Endometrial microvascular endothelial cells (primary cell): Measurements from ENCODE around the gene ARHGAP18. TPM values are rescaled to one million over a fixed set of nuclear protein-coding genes. Genes with fewer than 3 reads are reported as not detected.

Experiments used
- in situ Hi-C: cut with HindIII; loops from 2 replicates; pipeline ENCODE4 v1.10.0; 2017; ENCODE audit warnings: low sequenced_read_pairs, low pct_unique_long_range_greater_than_20kb; ENCODE audit errors: inconsistent ontology term
- total RNA-seq: library from RNA; depleted of rRNA; stranded (reverse); fragments of >200 nt; gene quantifications from one replicate; pipeline ENCODE4 v1.2.3, GENCODE V29; 2015; ENCODE audit errors: inconsistent ontology term

ARHGAP18 gene
- total RNA-seq, 1 donor from 2014 or later: 81.6 TPM

DNA sequence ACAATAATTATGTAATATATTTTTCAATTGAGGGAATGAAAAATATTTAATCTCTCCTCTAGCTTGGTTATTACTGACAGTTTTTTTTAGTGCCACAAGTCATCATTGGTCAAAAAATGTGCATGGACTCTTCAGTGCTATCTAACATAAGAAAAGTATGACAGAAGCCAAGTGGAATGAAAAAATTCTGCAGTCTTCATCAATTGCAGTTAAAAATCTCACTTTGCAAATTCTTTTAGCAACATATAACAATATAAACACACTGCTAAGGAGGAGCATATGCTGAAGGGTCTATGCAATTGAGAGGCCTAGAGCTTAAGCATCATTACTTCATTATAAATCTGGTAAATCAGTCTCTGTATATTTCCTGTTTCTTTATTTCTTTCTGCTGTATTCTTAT lies 175.1 kb downstream of the ARHGAP18 start:
- in situ Hi-C loops: no loop called here

Other genes with a start within 250 kb of the ARHGAP18 start
- gene TMEM244, start 151.1 kb upstream of the ARHGAP18 start, total RNA-seq: not detected